Panc1 (cell line): ENCODE measurements around the gene AMZ1. TPM values are rescaled to one million over a fixed set of nuclear protein-coding genes. Genes with fewer than 3 reads are reported as not detected.

Experiments
- ATAC-seq: fragments of 200-7000 bp; cut with Tn5 transposase; 2 replicates; pipeline ENCODE4 v1.9.1; 2020; ENCODE audit warnings: mild to moderate bottlenecking, moderate library complexity
- BruUV-seq: library from RNA; stranded (reverse); fragments of 400-500 nt; replicated peaks from 2 replicates; lab custom pipeline; 2021; lab: Mats Ljungman, UMichigan
- CTCF ChIA-PET: fragments of 300-600 bp; sonication (Branson Sonifier 250); formaldehyde crosslinking; loops from one replicate; lab custom pipeline; 2022; ENCODE audit warnings: antibody characterized with exemption; lab: Charles Lee
- POLR2A ChIA-PET: fragments of 300-600 bp; sonication (Branson Sonifier 250); formaldehyde crosslinking; loops from one replicate; lab custom pipeline; 2022; ENCODE audit warnings: antibody characterized with exemption; lab: Charles Lee
- DNase-seq: peaks from one replicate; pipeline ENCODE4 v3.0.0-alpha.2; 2010; ENCODE audit warnings: low read depth, low spot score
- H3K27ac ChIP-seq: 2 replicates; pipeline ENCODE4 v1.5.1; 2011; ENCODE audit warnings: mild to moderate bottlenecking, low read length, inconsistent platforms
- H3K27me3 ChIP-seq: fragments of 200-500 bp; sonication (Bioruptor generic); 2 replicates; pipeline ENCODE4 v1.6.0; 2014; ENCODE audit warnings: low read length, inconsistent platforms; ENCODE audit not compliant: control insufficient read depth, insufficient read depth
- H3K36me3 ChIP-seq: fragments of 200-500 bp; sonication (Bioruptor generic); 2 replicates; pipeline ENCODE4 v1.5.1; 2014; ENCODE audit warnings: inconsistent platforms, mild to moderate bottlenecking, low read length, moderate library complexity; ENCODE audit not compliant: control insufficient read depth, insufficient read depth
- H3K4me1 ChIP-seq: 2 replicates; pipeline ENCODE4 v1.5.1; 2011; ENCODE audit warnings: inconsistent platforms, mild to moderate bottlenecking, low read length, moderate library complexity; ENCODE audit not compliant: control insufficient read depth, insufficient read depth
- H3K4me3 ChIP-seq, 2 experiments: 2 replicates each; pipeline ENCODE4 v1.5.1; 2011 to 2012; ENCODE audit warnings: low read depth in 2 of 2, low read length in 2 of 2, mild to moderate bottlenecking in 2 of 2, inconsistent platforms in 1 of 2, moderate library complexity in 1 of 2
- H3K9me3 ChIP-seq: fragments of 200-500 bp; sonication (Bioruptor generic); 2 replicates; pipeline ENCODE4 v1.5.1; 2014; ENCODE audit warnings: low read depth, mild to moderate bottlenecking, inconsistent platforms, low read length, moderate library complexity; ENCODE audit not compliant: control insufficient read depth, insufficient read depth
- POLR2AphosphoS5 ChIP-seq: IDR thresholded peaks from 2 replicates; pipeline ENCODE4 v1.6.1; 2012; ENCODE audit warnings: mild to moderate bottlenecking, low read depth, low read length, moderate library complexity
- SIN3A ChIP-seq: IDR thresholded peaks from 2 replicates; pipeline ENCODE4 v1.6.1; 2012; ENCODE audit warnings: low read depth, mild to moderate bottlenecking, low read length, moderate library complexity, borderline replicate concordance; ENCODE audit not compliant: insufficient read depth
- TCF7L2 ChIP-seq: IDR thresholded peaks from 2 replicates; pipeline ENCODE4 v1.6.1; 2011; ENCODE audit warnings: mild to moderate bottlenecking, low read depth, low read length, inconsistent platforms
- in situ Hi-C: cut with HindIII; loops from 2 replicates; pipeline ENCODE4 v1.10.0; 2016; ENCODE audit warnings: low sequenced_read_pairs, low pct_unique_long_range_greater_than_20kb
- intact Hi-C: fragments of 100-400 bp; cut with micrococcal nuclease; formaldehyde crosslinking; loops from one replicate; pipeline ENCODE4 v1.10.0; 2022; ENCODE audit not compliant: unreplicated experiment
- total RNA-seq: library from RNA; stranded (reverse); gene quantifications from one replicate; pipeline ENCODE4 v1.2.1, GENCODE V29; 2021; ENCODE audit not compliant: unreplicated experiment
- TF ChIP-seq, protein P1 (sequence below), 2 experiments: IDR thresholded peaks; 2 replicates each; pipeline ENCODE4 v1.6.1; 2011 to 2012; ENCODE audit warnings: low read depth in 2 of 2, control low read depth in 1 of 2, low read length in 1 of 2, mild to moderate bottlenecking in 1 of 2, moderate library complexity in 1 of 2; ENCODE audit not compliant: insufficient read depth in 1 of 2
- TF ChIP-seq, protein P2 (sequence below): fragments of 450-650 bp; IDR thresholded peaks from 2 replicates; pipeline ENCODE4 v1.5.1; 2017; ENCODE audit warnings: mild to moderate bottlenecking

The AMZ1 gene
- total RNA-seq, 1 experiment from 2014 or later, result 0.57 TPM

GRCh38 chr7:2729031-2729892, 41.3 kb downstream of the AMZ1 start:
- no peaks in the 10 kb centered on the region for H3K9me3 ChIP-seq
- H3K27me3 ChIP-seq, result no peaks in the 10 kb centered on the region
- TF ChIP-seq POLR2AphosphoS5, result no peak
- no peak for TF ChIP-seq SIN3A
- TF ChIP-seq, protein P1, sequence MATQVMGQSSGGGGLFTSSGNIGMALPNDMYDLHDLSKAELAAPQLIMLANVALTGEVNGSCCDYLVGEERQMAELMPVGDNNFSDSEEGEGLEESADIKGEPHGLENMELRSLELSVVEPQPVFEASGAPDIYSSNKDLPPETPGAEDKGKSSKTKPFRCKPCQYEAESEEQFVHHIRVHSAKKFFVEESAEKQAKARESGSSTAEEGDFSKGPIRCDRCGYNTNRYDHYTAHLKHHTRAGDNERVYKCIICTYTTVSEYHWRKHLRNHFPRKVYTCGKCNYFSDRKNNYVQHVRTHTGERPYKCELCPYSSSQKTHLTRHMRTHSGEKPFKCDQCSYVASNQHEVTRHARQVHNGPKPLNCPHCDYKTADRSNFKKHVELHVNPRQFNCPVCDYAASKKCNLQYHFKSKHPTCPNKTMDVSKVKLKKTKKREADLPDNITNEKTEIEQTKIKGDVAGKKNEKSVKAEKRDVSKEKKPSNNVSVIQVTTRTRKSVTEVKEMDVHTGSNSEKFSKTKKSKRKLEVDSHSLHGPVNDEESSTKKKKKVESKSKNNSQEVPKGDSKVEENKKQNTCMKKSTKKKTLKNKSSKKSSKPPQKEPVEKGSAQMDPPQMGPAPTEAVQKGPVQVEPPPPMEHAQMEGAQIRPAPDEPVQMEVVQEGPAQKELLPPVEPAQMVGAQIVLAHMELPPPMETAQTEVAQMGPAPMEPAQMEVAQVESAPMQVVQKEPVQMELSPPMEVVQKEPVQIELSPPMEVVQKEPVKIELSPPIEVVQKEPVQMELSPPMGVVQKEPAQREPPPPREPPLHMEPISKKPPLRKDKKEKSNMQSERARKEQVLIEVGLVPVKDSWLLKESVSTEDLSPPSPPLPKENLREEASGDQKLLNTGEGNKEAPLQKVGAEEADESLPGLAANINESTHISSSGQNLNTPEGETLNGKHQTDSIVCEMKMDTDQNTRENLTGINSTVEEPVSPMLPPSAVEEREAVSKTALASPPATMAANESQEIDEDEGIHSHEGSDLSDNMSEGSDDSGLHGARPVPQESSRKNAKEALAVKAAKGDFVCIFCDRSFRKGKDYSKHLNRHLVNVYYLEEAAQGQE (IDR thresholded peaks at IDR 0.05; ENCODE audit: insufficient read depth in 1 of 2, low read depth in 2 of 2, low read length in 1 of 2), result no peak
- TF ChIP-seq, protein P2, sequence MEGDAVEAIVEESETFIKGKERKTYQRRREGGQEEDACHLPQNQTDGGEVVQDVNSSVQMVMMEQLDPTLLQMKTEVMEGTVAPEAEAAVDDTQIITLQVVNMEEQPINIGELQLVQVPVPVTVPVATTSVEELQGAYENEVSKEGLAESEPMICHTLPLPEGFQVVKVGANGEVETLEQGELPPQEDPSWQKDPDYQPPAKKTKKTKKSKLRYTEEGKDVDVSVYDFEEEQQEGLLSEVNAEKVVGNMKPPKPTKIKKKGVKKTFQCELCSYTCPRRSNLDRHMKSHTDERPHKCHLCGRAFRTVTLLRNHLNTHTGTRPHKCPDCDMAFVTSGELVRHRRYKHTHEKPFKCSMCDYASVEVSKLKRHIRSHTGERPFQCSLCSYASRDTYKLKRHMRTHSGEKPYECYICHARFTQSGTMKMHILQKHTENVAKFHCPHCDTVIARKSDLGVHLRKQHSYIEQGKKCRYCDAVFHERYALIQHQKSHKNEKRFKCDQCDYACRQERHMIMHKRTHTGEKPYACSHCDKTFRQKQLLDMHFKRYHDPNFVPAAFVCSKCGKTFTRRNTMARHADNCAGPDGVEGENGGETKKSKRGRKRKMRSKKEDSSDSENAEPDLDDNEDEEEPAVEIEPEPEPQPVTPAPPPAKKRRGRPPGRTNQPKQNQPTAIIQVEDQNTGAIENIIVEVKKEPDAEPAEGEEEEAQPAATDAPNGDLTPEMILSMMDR, result no peak
- TF ChIP-seq TCF7L2, result no peak
- peaks cover 5% of the 10 kb centered on the region; the same call in 1 of the 2 replicates for H3K4me1 ChIP-seq
- no peak overlapping the region for H3K4me3 ChIP-seq
- CTCF ChIA-PET, result no interaction called here
- ATAC-seq (no peak), DNase-seq (no peak)
- no TSS peak for BruUV-seq
- POLR2A ChIA-PET, result no interaction called here
- no peak overlapping the region for H3K27ac ChIP-seq
- H3K36me3 ChIP-seq, result peaks cover 8% of the 10 kb centered on the region; the same call in 1 of the 2 replicates
- intact Hi-C loops, result no loop called here
- in situ Hi-C loops, result no loop called here

- TSS peak; percentile 9 for BruUV-seq
- POLR2A ChIA-PET, result no interaction called here
- intact Hi-C loops, result no loop called here
- ATAC-seq (no peak), DNase-seq (no peak)
- Histone ChIP-seq H3K4me3 (no peak overlapping the region), H3K27me3 (no peaks in the 10 kb centered on the region), H3K36me3 (peaks cover 8% of the 10 kb centered on the region; the same call in 1 of the 2 replicates), H3K27ac (no peak overlapping the region), H3K9me3 (no peaks in the 10 kb centered on the region), H3K4me1 (peaks cover 5% of the 10 kb centered on the region; the same call in 1 of the 2 replicates)
- TF ChIP-seq SIN3A (no peak), POLR2AphosphoS5 (no peak), TCF7L2 (no peak)
- TF ChIP-seq, protein P2, result no peak
- TF ChIP-seq, protein P1 (IDR thresholded peaks at IDR 0.05; ENCODE audit: insufficient read depth in 1 of 2, low read depth in 2 of 2, low read length in 1 of 2), result no peak
- in situ Hi-C loops, result no loop called here
- CTCF ChIA-PET, result no interaction called here
Measured at GRCh38 chr7:2729893-2730716, 42.1 kb downstream of the AMZ1 start.
